ENCODE results near the gene HSPB1. TPM values are rescaled to one million over a fixed set of nuclear protein-coding genes. Genes with fewer than 3 reads are reported as not detected.
"Not testable (repeated sequence)": the region's sequence is repeated elsewhere in the genome, so short reads cannot be mapped to it uniquely, and the experiment has no call there.

HSPB1 gene
- total RNA-seq, 4 donors from 2014 or later, result 981 to 2,288 (median 2,045) TPM

- 4% methylated on average over 14 of the region's 36 CpGs for WGBS
- Histone ChIP-seq H3K27ac (no peak overlapping the region), H3K4me3 (peak overlapping the region; percentile 70), H3K9me3 (no peaks in the 10 kb centered on the region), H3K36me3 (no peaks in the 10 kb centered on the region), H3K4me1 (peaks cover 24% of the 10 kb centered on the region), H3K27me3 (peaks cover 23% of the 10 kb centered on the region)
- no peak for TF ChIP-seq EP300 (IDR thresholded peaks at IDR 0.05)
- TF ChIP-seq POLR2A (IDR thresholded peaks at IDR 0.05), result no peak
- no peak for TF ChIP-seq POLR2AphosphoS5 (IDR thresholded peaks at IDR 0.05)
- TF ChIP-seq, protein P1, sequence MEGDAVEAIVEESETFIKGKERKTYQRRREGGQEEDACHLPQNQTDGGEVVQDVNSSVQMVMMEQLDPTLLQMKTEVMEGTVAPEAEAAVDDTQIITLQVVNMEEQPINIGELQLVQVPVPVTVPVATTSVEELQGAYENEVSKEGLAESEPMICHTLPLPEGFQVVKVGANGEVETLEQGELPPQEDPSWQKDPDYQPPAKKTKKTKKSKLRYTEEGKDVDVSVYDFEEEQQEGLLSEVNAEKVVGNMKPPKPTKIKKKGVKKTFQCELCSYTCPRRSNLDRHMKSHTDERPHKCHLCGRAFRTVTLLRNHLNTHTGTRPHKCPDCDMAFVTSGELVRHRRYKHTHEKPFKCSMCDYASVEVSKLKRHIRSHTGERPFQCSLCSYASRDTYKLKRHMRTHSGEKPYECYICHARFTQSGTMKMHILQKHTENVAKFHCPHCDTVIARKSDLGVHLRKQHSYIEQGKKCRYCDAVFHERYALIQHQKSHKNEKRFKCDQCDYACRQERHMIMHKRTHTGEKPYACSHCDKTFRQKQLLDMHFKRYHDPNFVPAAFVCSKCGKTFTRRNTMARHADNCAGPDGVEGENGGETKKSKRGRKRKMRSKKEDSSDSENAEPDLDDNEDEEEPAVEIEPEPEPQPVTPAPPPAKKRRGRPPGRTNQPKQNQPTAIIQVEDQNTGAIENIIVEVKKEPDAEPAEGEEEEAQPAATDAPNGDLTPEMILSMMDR (IDR thresholded peaks at IDR 0.05), result no peak
- no peak for DNase-seq (ENCODE audit: low spot score in 2 of 2)
These were observed 20.6 kb upstream of the HSPB1 start for GRCh38 chr7:76281706-76282343.

GRCh38 chr7:76282344-76283253 lies 19.9 kb upstream of the HSPB1 start:
- Histone ChIP-seq H3K36me3 (no peaks in the 10 kb centered on the region), H3K9me3 (no peaks in the 10 kb centered on the region), H3K27me3 (peaks cover 23% of the 10 kb centered on the region), H3K4me3 (peak overlapping the region; percentile 70), H3K4me1 (peaks cover 24% of the 10 kb centered on the region), H3K27ac (no peak overlapping the region)
- WGBS, result 1% methylated on average over 19 of the region's 98 CpGs
- TF ChIP-seq, protein P1 (IDR thresholded peaks at IDR 0.05), result no peak
- TF ChIP-seq POLR2AphosphoS5 (IDR thresholded peaks at IDR 0.05), result no peak
- TF ChIP-seq POLR2A (IDR thresholded peaks at IDR 0.05), result no peak
- no peak for TF ChIP-seq EP300 (IDR thresholded peaks at IDR 0.05)
- DNase-seq (ENCODE audit: low spot score in 2 of 2), result no peak

DNA sequence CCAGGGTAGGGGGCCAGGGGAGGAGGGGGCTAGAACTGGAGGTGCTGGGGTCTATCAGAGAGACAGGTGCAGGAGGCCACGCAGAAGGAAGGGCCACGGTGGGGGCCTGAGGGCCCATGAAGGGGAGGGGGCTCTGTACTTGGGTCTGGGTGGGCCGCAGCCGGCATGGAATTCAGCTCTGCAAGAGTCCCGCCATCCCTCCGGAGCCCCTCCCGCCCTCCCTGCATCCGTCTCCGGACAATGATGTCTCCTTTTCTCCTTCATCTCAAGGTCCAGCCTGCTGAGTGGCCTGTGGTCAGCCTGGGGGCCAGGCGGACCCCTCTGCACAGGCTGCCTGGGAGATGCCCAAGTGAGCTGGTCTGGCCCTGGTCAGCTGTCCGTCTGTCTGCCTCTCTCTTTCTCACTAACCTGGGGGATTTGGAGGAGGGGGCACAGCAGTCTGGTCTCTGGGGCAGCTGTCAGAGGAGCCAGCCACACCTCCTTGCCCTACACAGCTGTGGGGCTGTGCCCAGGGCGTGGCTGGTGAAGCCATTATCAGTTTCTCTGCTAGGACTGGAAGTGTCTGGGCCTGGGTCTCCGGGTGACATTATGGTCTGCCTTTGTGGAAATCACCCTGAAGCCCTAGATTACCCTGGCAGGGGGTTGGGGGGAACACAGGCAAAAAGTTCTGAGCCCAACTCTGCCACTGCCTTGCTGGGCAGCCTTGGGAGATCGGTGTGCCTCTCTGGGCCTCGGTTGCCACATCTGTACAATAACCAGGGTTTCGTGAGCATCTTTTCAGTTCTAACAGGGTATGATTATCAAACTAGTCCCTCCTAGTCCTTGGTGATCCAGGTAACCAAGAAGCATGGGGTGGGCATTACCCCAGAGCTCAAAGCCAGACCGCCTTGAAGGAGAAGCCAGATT lies 19.0 kb upstream of the HSPB1 start:
- Histone ChIP-seq H3K27ac (no peak overlapping the region), H3K36me3 (no peaks in the 10 kb centered on the region), H3K4me1 (peaks cover 24% of the 10 kb centered on the region), H3K9me3 (no peaks in the 10 kb centered on the region), H3K27me3 (peaks cover 20% of the 10 kb centered on the region), H3K4me3 (peak overlapping the region; percentile 70)
- no peak for TF ChIP-seq POLR2A (IDR thresholded peaks at IDR 0.05)
- TF ChIP-seq EP300 (IDR thresholded peaks at IDR 0.05), result no peak
- no peak for TF ChIP-seq POLR2AphosphoS5 (IDR thresholded peaks at IDR 0.05)
- TF ChIP-seq, protein P1 (IDR thresholded peaks at IDR 0.05), result no peak
- no peak for DNase-seq (ENCODE audit: low spot score in 2 of 2)
- 85% methylated on average over 6 of the region's 17 CpGs for WGBS

DNA sequence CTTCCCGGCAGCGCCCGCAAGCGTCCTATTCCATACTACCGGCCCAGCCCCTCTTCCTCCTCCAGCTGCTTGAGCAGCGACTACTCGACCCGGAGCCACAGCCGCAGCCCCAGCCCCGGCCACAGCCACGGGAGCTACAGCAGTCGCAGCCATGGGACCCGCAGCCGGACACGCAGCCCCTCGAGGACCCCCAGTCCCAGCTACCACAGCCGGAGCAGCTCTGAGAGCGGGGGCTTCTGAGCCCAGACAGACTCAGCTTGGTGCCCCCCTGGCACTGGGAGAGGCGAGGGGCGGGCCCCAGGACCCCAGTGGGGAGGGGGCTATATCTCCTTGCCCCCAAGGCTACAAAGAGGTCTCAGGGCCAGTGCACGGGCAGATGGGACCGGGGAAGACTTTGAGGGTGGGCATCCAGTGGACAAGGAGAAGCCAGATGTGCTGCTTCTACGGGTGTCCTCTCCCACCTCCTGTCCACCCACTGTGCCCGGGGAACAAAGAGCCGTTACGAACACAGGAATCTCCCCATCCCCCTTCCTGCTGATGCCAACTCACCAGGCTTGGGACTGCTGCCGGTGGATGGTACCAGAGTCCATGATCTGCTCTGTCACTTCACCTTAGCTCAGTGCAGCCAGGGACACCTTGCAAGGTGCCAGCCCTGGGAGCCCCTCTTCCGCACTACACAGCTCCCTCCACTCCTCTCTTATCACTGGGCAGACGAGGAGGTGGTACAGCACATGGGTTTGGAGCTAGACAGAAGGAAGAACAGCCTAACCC lies 16.7 kb upstream of the HSPB1 start:
- DNase-seq (ENCODE audit: low spot score in 2 of 2), result no peak
- Histone ChIP-seq H3K36me3 (no peaks in the 10 kb centered on the region), H3K4me3 (no peak overlapping the region), H3K27me3 (peaks cover 17% of the 10 kb centered on the region), H3K9me3 (no peaks in the 10 kb centered on the region), H3K4me1 (peaks cover 36% of the 10 kb centered on the region), H3K27ac (no peak overlapping the region)
- 87% methylated on average over 12 of the region's 29 CpGs for WGBS
- no peak for TF ChIP-seq EP300 (IDR thresholded peaks at IDR 0.05)

- Histone ChIP-seq H3K36me3 (no peaks in the 10 kb centered on the region), H3K27ac (no peak overlapping the region), H3K4me1 (peaks cover 38% of the 10 kb centered on the region), H3K4me3 (no peak overlapping the region), H3K9me3 (no peaks in the 10 kb centered on the region), H3K27me3 (peaks cover 14% of the 10 kb centered on the region)
- 84% methylated on average over 11 of the region's 16 CpGs for WGBS
- no peak for DNase-seq (ENCODE audit: low spot score in 2 of 2)
- TF ChIP-seq, protein P1 (IDR thresholded peaks at IDR 0.05), result no peak
- TF ChIP-seq POLR2AphosphoS5 (IDR thresholded peaks at IDR 0.05) (no peak), POLR2A (IDR thresholded peaks at IDR 0.05) (no peak), EP300 (IDR thresholded peaks at IDR 0.05) (no peak)
These were observed 15.6 kb upstream of the HSPB1 start for GRCh38 chr7:76286842-76287403.

GRCh38 chr7:76290847-76291350 lies 11.6 kb upstream of the HSPB1 start:
- Histone ChIP-seq H3K4me1 (peaks cover 62% of the 10 kb centered on the region), H3K27ac (peak overlapping the region; percentile 93)
- not testable (repeated sequence) for H3K27me3 ChIP-seq; H3K4me3 ChIP-seq; H3K36me3 ChIP-seq; H3K9me3 ChIP-seq; DNase-seq (ENCODE audit: low spot score in 2 of 2)
- WGBS, result 79% methylated on average over 6 of the region's 6 CpGs

Data from suprapubic skin (tissue), 4 donors.